NT2/D1 (cell line): Measurements from ENCODE around the gene STH.

Experiments
- YY1 ChIP-seq: IDR thresholded peaks from 2 replicates; pipeline ENCODE4 v1.6.1; 2011; ENCODE audit not compliant: insufficient read length, insufficient read depth
- ZNF274 ChIP-seq: IDR thresholded peaks from 2 replicates; pipeline ENCODE4 v1.6.1; 2011; ENCODE audit warnings: mild to moderate bottlenecking, low read depth, low read length

- no peak for TF ChIP-seq ZNF274
- TF ChIP-seq YY1 = no peak
Measured at GRCh38 chr17:45963283-45963682, 35.8 kb upstream of the STH start.
